NCI-H2029 treated with DMSO at 0.1 percent for 48 hours (cell line): Measurements from ENCODE around the gene PFKP.
A peak's percentile ranks its signal among the peaks of the same experiment; 100 is the strongest.

Source experiments
- DNase-seq: peaks from one replicate; lab custom pipeline; 2025; lab: John Stamatoyannopoulos, UW

Gene PFKP

DNA sequence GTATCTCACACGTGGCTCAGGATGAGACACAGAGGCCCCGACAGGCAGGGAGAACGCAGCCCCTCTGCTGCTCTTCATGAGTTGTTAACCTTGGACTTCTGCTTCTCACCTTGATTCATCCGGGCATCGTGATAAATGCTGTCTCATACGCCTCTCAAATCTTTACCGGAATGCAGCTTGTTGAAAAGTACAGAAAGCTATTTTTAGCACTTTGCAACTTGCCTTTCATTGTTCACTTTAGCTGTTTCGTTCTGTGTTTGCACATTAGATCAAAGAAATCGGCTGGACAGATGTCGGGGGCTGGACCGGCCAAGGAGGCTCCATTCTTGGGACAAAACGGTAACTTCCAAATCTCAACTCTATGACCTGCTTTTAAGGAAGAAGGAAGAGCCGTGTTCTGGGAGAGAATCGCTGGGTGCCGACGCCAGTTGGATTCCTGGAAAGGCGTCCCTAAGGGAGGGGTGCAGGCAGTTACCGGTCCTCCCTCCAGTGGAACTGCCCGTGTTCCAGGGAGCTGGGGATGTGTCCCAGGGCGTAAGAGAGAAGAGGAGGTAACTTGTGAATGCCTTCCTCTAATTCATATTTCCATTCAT, 49.3 kb downstream of the PFKP start:
- no peak for DNase-seq

DNA sequence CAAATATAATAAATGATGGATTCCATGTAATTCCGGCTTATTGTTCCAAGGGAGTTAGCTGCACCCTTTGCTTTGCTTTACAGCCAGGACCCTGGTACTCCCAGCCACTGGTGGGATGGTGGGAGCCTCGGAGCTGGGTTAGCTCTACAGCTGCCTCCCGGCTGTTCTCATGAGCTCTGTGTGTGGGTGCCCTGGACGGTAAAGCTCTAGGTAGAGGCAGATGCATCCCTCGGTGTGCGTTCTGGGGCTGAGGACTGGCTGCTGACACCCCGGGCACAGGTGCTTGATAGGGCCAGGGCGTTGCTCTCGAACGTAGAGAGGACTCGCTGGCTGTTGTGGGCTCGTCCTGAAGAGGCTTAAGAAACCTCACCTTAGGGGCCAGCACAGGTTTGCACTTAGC, 50.1 kb downstream of the PFKP start:
- DNase-seq, result no peak

DNA sequence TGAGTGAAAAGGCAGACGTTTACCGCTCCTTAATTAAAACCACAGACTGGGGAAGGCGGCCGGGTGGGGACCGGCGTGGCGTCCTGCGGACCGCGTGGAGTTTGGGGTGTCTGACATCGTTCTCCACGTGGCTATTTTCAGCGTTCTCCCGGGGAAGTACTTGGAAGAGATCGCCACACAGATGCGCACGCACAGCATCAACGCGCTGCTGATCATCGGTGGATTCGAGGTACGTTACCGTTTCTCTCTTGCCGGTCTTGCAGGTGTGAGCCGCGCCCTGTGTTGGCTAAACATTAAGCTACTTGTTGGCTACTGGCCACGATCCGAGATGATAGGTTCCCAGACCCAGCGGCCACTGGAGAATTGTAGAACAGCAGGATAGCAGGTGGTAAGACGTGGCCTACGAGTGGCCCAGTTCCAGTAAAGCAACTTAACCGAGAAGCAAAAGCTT, 51.3 kb downstream of the PFKP start:
- no peak for DNase-seq

DNA sequence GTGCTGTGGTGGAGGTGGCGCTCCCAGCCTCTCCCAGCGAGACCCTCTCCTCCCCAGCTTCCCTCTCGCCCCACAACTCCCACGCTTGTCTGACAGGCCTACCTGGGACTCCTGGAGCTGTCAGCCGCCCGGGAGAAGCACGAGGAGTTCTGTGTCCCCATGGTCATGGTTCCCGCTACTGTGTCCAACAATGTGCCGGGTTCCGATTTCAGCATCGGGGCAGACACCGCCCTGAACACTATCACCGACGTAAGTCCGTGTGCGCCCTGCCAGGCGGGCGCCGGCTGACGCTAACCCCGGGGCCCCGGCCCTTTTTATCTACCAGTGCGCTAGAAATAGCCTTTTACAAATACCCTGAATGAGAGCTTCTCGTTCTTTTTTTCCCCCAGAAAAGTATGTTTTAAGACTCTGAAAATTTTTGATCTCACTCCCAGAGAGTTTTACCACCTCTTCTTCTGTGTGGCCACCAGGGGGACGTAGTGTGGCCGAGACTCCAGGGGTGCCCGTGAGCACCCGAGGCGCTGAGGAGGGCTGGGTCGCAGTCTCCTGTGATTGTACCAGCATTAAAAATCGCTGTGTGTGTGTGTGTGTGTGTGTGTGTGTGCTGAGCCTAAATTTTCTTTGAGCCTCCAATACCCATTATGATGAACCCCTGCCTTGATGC, 52.6 kb downstream of the PFKP start:
- no peak for DNase-seq

DNA sequence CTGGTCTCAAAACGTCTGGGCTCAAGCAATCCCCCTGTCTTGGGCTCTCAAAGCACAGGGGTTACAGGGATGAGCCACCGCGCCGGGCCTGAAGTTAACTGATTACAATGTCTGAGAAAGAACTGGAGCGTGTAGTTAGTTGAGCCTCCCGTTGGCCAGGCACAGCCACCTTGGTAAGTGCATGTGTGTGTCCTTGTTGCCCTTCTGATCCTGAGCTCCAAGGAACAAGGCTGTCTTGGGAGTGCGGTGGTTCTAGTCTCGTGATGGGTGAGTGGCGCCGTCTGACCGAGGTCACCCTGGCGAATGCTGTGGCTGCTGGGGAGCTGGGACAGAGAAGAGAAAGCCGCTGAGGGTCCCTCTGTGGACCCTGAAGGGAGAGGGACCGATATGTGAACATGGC, 54.7 kb downstream of the PFKP start:
- no peak for DNase-seq

DNA sequence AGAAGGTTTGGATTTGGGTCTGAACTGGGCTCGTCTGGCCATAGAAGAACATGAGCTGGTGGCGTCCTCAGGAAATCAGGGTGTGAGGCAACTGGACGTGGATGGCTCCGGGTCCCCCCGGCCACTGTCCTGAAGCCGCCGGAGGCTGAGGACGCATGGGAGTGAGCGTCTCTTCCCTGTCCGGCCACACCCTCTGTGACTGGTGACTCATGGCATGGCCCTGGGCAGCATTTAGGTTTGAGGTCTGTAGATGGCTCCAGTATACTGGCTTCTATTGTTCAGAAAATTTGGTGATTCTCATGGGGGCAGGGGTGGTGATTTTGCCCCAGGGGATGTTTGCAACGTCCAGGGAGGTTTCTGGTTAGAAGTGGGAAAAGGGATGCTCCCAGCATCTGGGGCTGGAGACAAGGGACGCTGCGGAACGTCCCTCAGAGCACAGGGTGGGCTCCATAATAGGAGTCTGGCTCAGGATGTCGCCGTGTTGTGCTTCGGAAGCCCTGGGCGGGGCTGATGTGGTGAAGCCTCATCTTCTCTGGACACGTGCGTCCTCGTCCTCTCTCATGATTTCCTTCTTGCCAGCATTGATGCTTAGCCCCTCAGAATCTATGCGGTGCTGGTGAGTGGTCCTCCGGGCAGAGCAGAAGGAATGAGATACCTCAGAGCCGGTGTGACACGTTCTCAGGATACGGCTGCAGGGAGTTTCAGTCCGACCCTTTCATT, 55.3 kb downstream of the PFKP start:
- DNase-seq, result no peak

DNA sequence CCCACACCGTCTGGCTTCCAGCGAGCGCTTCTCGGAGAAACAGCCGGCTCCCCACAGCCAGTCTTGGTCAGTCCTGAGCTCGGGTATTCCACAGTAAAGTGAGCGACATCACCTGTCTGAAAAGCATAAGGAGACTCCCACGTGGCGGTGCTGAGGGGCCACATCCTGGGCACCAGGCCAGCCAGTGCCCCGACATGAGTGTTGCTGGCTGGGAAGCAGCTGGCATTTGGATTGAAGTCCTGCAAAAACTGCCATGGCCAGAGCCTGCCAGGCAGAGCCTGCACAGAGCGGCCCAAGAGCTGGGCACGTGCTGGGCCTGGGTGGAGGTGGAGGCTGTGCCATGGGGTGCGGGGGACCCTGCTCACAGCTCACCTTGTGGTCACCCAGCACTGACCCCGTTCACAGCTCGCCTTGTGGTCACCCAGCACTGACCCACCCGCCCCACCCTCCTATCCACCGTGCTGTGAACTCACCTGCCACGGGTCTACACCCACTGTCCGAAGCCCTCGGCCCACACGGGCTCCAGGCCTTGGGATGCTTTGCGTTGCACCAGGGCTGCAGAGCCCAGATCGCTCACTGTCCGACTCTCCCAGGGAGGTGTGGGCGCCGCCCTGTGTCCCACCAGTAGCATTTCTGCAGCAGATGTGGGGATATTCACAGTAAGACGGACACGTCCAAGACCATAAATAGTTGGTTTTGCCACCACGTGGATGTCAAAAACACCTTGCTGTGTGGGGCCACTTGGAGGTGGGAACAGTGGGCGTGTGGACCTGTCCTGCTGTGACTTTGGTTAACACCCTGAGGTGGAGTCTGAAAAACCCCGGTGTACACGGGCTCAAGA, 56.4 kb downstream of the PFKP start:
- DNase-seq, result peak; percentile 46

DNA sequence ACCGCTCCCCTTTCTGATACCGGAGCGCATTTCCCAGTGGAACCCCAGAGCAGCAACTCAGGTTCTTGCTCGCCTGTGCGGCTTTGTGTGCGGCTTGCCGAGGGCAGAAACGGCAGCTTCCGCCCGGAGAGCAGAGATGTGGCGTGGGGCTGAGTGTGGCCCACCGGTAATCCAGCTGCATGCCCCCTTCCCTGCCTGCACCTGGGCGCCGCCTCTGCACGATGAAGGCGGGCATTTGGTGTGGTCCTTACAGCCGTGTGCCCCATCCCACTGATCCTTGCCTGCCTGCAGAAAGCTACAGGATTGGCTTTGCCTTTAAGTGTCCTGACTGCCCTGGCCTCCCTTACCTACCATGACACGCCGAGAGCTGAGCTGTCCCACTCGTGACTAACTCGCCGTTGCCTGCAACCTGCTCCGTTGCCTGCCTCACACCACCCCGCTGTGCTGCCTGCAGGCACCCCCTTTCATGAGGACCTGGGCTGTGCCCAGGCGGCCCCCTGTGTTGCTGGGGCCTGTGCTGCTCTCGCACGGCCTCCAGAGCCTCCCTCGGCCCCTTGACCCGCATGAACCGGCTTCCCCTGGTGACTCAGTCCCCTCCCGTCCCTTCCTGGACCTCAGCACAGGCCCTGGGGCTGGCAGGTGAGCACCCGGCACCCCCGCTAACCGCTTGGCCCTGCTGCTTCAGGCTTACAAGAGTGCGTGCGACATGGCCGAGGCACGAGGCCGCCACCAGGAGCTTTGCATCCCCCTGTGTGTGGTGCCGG, 57.2 kb downstream of the PFKP start:
- DNase-seq, result no peak

DNA sequence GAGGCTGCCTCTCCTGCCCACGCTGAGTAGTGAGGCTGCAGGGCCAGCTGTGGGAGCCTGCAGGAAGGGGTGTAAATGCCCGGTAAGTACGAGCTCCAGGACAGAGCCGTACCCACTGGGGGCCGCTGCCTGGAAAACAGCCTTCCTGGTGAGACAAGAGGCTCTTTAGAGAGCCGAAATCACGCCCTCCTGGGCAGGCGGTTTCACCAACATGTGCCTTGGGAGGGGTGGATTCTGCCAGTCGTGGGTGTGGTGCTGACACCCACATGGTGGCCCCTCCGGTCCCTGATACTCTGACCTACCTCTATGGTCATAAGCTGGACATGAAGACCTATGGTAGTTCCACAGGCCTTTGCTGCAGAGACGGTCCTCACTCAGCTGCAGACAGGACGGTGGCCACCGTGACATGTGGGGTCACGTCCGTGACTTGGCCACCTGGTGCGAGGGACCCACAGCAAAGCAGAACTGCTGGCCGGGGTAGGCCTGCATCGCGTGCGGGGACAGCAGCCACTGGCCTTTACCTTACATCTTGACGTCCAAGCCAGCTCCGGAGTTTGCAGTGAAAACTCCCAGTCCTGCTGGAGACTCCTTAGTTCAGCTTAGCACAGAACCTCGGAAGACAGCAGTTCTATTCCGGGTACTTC, 58.3 kb downstream of the PFKP start:
- no peak for DNase-seq

DNA sequence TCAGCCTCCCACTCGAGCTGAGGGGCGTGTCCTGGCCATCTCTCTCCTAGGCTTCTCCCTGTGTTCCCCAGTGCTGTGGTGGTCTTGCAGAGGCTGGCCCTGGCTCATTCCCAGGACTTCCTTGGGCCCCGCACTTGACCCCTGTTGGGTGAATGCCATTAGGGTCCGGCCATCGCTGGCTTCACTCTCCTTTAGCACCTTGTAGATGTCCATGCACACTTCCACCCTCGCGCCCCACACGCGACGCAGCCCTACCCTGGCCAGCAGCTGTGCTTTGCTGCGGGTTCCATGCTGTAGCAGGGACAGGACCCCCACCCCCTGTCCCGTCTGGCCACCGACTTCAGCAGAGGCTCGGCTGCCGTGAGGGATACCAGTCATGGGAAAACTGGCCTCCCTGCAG, 58.9 kb downstream of the PFKP start:
- DNase-seq, result no peak

DNA sequence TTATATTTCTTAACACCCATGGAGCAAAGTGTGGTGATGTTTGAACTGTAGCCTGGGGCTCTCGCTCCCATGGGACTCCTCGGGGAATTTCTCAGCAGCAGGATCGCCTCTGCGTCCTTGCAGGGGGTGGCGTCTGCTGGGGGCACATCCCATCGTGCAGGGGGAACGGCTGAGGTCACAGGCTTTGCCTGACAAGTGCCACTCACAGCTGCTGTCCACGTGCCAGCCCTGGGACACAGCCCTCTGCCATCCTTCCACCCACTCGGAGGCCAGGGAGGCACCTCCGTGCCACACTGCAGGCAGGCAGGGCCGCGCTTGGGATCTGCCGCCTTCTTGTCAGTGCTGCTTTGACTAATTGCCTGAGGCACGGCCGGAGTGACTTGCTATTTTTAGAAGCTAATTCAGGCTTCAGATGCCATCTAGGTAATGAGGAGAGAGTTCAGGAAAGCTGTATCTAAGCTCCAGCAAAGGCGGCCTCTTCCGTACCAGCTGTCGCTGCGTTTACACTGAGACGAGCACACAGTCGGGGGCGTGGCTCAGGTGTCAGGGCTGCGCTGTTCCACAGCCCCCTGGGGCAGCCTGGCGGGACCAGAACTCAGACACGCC, 59.5 kb downstream of the PFKP start:
- DNase-seq, result peak; percentile 49

DNA sequence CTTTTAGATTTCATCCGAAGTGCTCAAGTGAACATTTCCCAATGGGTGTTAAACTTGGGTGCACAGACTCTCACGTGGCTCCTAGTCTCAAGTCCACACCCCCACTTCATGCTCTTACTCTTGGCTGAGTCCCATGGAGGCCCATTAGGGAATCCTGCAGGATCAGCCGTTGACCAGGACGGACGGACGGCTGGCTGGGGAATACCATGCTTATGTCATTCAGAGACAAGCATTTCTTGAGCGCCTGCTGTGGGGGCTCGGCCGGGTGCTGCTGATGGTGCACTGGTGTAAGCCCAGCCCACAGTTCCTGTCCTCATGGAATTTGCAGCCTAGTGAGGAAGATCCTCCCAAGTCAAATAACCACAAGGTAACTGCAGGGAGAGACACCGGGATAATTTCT, 60.6 kb downstream of the PFKP start:
- DNase-seq, result no peak

DNA sequence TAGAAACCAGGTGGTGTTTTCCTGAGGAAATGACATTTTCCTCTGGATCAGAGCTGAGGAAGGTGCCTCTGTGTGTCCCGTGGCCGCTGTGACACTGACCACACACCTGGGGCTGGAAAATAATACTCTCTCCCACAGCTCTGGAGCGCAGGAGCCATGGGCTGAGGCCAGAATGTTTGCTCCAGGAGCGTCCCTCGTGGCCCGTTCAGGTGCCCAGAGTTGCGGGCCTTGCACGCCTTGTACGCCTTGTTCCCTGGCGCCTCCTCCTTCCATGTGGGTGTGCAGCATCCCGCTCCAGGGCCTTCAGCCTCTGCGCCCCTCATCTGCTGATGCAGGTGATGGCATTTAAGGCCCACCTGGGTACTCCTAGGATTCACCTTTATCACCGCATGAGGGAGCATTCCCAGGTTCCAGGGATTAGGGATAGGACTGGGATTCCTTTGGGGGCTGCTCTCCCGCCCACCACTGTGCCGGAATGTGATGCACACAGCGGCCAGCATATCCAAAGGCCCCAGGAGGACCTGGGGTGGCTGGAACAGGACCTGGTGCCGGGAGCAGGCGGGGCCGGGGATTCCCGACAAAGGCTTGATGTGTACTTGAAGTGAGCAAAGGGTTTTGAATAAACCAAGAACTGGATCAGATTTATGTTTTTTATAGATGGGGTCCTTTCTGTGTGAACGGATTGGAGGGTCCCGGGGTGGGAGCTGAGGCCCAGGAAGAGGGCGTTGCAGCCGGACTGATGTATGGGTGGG, 61.2 kb downstream of the PFKP start:
- no peak for DNase-seq

DNA sequence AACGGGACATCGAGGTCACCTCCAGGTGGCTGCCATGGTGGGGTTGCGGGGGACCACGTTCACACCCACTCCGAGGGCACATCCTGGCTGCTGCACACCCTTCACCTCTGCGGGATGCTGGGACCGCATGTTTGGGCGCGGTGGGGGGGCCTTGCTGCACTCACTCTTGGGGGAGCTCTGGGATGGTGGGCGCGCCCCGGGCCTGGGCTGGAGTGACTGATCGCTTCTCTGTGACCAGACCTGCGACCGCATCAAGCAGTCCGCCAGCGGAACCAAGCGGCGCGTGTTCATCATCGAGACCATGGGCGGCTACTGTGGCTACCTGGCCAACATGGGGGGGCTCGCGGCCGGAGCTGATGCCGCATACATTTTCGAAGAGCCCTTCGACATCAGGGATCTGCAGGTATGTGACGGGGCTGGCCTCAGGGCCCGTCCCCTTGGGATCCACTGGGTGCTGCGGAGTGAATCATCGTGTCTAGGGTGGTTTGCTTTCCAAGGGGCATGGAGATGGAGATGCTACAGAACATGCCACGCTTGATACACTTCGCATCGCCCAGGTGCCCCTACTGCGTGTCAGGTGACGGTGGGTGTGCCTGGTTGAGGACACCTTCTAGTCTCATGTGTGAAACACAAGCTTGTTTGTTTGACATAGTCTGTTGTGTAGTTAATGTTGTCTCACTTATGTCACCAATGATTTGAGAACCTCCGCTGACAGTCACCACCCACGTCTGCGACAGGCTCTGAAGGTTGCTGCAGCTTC, 62.4 kb downstream of the PFKP start:
- no peak for DNase-seq

DNA sequence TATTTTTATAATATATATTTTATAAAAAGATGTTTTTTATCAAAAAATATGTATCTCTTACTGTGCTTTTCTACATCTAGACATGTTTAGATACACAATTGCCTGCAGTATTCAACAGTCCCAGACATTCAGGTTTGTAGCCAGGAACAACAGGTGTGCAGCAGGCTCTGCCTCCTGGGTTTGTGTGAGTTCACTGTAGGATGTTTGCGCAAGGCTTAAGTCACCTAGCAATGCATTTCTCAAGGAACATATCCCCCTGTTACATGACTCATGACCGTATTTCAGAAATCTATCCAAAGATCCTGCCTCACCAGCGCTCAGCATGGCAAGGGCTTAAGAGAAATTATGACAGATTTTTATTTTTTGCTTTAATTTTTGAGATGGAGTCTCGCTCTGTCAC, 63.8 kb downstream of the PFKP start:
- DNase-seq, result peak; percentile 41

DNA sequence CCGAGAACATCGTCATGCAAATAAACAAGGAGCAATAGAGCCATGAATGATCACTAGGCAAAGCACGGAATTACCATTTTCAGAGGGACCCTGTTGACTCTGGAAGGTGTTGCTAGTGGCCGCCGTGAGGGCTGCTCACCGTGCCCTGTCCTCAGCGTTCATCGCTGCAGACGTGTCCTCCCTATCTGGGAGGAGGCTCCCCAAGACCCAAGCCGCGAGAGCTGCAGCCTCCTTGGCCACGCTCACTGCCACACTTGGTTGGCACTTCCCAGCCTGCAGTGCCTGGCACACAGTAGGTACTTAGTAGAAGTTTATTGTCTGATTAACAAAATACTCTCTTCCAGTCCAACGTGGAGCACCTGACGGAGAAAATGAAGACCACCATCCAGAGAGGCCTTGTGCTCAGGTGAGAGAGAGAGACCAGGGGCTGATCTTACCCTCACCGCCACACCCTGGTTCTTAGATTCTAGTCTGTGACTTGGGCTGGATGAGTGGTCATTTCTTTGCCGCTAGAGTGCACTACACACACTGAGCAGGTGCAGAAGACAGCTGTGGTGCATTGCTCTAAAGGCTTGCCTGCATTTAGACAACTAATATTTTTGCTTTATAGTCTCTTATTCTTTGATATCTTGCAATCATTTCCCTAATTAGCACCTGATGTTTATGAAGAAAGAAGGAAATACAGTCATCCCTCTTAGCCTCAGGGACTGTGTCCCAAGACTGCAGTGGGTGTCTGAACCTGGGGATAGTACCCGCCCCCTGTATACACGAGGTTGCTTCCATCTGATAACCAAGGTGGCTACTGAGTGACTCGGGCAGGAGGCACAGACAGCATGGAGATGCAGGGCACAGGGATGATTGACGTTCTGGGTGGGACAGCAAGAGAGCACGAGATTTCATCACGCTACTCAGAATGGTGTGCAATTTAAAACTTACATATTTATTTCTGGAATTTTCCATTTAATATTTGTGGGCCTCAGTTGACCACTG, 65.0 kb downstream of the PFKP start:
- no peak for DNase-seq

DNA sequence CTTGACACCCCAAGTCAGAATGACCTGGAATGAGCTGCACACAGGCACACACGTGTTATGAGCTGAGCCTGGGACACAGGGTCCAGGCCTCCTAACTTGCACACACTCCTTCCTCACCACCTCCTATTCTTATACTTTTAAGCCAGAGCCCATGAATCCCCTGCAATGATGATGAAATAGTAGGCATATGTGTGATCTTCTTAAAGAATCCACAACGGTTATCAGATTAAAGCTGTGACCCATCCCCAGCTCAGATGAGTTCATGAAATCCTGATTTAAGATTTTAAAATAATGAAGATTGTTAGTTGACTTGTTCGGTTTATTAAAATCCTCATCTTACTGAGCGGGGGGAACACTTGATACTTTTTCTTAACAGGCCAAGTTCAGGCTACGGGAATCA, 66.6 kb downstream of the PFKP start:
- no peak for DNase-seq

DNA sequence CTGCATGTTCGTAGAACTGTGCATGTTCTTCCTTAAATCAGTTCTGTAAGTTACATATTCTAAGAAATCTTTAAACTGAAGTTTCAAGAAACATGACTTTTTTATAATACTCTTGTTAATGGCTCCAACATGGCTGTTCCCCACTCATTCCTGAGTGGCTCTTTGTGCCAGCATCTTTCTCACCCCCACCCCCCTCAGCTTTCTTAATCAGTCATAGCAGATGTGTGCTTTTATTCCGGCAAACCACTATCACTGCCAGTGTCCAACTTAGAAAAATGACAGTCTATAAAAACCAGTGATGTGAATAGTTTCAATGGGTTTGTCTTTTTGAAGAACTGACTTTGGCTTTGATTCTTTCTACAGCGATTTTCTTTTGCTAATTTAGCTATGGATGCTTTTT, 67.7 kb downstream of the PFKP start:
- no peak for DNase-seq
